PFSK-1 (cell line): ENCODE results near the gene TIMP4.

Source experiments
- FOXP2 ChIP-seq: optimal IDR thresholded peaks from 2 replicates; pipeline ENCODE3; 2011; ENCODE audit warnings: borderline replicate concordance, control low read depth, inconsistent platforms; ENCODE audit not compliant: insufficient read depth; ENCODE audit errors: extremely low read length, extremely low read depth
- POLR2AphosphoS5 ChIP-seq: IDR thresholded peaks from 2 replicates; pipeline ENCODE4 v1.6.1; 2012; ENCODE audit warnings: low read depth, mild to moderate bottlenecking, control low read depth, low read length, moderate library complexity
- SIN3A ChIP-seq: IDR thresholded peaks from 2 replicates; pipeline ENCODE4 v1.6.1; 2012; ENCODE audit warnings: mild to moderate bottlenecking, low read length, moderate library complexity, borderline replicate concordance; ENCODE audit not compliant: insufficient read depth
- TAF1 ChIP-seq: IDR thresholded peaks from 2 replicates; pipeline ENCODE4 v1.6.1; 2012; ENCODE audit warnings: low read length, control low read depth, borderline replicate concordance; ENCODE audit not compliant: insufficient read depth
- TF ChIP-seq, protein P1 (sequence below), 2 experiments: IDR thresholded peaks; 2 replicates each; pipeline versions ENCODE4 v1.6.1 to v1.8.0; 2011 to 2012; ENCODE audit warnings: low read depth in 2 of 2, low read length in 2 of 2, control low read depth in 1 of 2, inconsistent platforms in 1 of 2, mild to moderate bottlenecking in 1 of 2, moderate library complexity in 1 of 2; ENCODE audit not compliant: insufficient read depth in 1 of 2

GRCh38 chr3:12131351-12132090 lies 27.2 kb downstream of the TIMP4 start:
- no peak for TF ChIP-seq POLR2AphosphoS5
- no peak for TF ChIP-seq TAF1
- TF ChIP-seq, protein P1, sequence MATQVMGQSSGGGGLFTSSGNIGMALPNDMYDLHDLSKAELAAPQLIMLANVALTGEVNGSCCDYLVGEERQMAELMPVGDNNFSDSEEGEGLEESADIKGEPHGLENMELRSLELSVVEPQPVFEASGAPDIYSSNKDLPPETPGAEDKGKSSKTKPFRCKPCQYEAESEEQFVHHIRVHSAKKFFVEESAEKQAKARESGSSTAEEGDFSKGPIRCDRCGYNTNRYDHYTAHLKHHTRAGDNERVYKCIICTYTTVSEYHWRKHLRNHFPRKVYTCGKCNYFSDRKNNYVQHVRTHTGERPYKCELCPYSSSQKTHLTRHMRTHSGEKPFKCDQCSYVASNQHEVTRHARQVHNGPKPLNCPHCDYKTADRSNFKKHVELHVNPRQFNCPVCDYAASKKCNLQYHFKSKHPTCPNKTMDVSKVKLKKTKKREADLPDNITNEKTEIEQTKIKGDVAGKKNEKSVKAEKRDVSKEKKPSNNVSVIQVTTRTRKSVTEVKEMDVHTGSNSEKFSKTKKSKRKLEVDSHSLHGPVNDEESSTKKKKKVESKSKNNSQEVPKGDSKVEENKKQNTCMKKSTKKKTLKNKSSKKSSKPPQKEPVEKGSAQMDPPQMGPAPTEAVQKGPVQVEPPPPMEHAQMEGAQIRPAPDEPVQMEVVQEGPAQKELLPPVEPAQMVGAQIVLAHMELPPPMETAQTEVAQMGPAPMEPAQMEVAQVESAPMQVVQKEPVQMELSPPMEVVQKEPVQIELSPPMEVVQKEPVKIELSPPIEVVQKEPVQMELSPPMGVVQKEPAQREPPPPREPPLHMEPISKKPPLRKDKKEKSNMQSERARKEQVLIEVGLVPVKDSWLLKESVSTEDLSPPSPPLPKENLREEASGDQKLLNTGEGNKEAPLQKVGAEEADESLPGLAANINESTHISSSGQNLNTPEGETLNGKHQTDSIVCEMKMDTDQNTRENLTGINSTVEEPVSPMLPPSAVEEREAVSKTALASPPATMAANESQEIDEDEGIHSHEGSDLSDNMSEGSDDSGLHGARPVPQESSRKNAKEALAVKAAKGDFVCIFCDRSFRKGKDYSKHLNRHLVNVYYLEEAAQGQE (IDR thresholded peaks at IDR 0.05; ENCODE audit: insufficient read depth in 1 of 2, low read depth in 2 of 2, low read length in 2 of 2) = no peak
- no peak for TF ChIP-seq SIN3A
- TF ChIP-seq FOXP2 = no peak
